ENCODE measurements around the gene NUDCD3.
"Not testable (repeated sequence)": the region's sequence is repeated elsewhere in the genome, so short reads cannot be mapped to it uniquely, and the experiment has no call there.

GRCh38 chr7:44424762-44425161 lies 65.7 kb downstream of the NUDCD3 start:
- TF ChIP-seq POLR2A (IDR thresholded peaks at IDR 0.05; ENCODE audit: low read depth); POLR2AphosphoS5 (IDR thresholded peaks at IDR 0.05): not testable (repeated sequence)

Data from esophagus muscularis mucosa (tissue), 2 donors.